HL-60 (cell line): Measurements from ENCODE around the gene MAGI2.

ENCODE experiments used
- DNase-seq, 2 experiments: peaks; one replicate each; pipeline ENCODE4 v3.0.0-alpha.2; 2010 to 2020; ENCODE audit warnings: low read depth in 1 of 2, low spot score in 1 of 2
- H3K27ac ChIP-seq: fragments of 250-450 bp; sonication (Bioruptor Pico); replicated peaks from 2 replicates; pipeline ENCODE4 v1.5.1; 2020; ENCODE audit warnings: mild to moderate bottlenecking, moderate library complexity
- H3K27me3 ChIP-seq: fragments of 250-450 bp; sonication (Bioruptor Pico); 2 replicates; pipeline ENCODE4 v1.5.1; 2021; ENCODE audit warnings: mild to moderate bottlenecking, moderate library complexity; ENCODE audit not compliant: insufficient read depth, poor library complexity, severe bottlenecking
- H3K4me3 ChIP-seq: replicated peaks from 2 replicates; pipeline ENCODE4 v1.5.1; 2011; ENCODE audit warnings: mild to moderate bottlenecking, control low read depth, low read length; ENCODE audit not compliant: insufficient read depth
- GABPA ChIP-seq: IDR thresholded peaks from 2 replicates; pipeline ENCODE4 v1.6.1; 2012; ENCODE audit warnings: low read depth
- POLR2AphosphoS5 ChIP-seq: IDR thresholded peaks from 2 replicates; pipeline ENCODE4 v1.6.1; 2012; ENCODE audit warnings: low read depth
- SPI1 ChIP-seq: IDR thresholded peaks from 2 replicates; pipeline ENCODE4 v1.6.1; 2012; ENCODE audit warnings: low read depth, mild to moderate bottlenecking, borderline replicate concordance
- TF ChIP-seq, protein P1 (sequence below): IDR thresholded peaks from one replicate; pipeline ENCODE4 v1.5.1; 2011; ENCODE audit warnings: low read length, control low read depth, inconsistent platforms; ENCODE audit not compliant: insufficient read depth
- TF ChIP-seq, protein P2 (sequence below): IDR thresholded peaks from 2 replicates; pipeline ENCODE4 v1.6.1; 2012; ENCODE audit warnings: low read depth; ENCODE audit not compliant: insufficient replicate concordance

MAGI2 gene

GRCh38 chr7:77985232-77985973 lies 1468.1 kb downstream of the MAGI2 start:
- Histone ChIP-seq H3K27me3 (no peaks in the 10 kb centered on the region), H3K27ac (no peak overlapping the region), H3K4me3 (no peak overlapping the region)
- DNase-seq, result no peak
- TF ChIP-seq, protein P1, sequence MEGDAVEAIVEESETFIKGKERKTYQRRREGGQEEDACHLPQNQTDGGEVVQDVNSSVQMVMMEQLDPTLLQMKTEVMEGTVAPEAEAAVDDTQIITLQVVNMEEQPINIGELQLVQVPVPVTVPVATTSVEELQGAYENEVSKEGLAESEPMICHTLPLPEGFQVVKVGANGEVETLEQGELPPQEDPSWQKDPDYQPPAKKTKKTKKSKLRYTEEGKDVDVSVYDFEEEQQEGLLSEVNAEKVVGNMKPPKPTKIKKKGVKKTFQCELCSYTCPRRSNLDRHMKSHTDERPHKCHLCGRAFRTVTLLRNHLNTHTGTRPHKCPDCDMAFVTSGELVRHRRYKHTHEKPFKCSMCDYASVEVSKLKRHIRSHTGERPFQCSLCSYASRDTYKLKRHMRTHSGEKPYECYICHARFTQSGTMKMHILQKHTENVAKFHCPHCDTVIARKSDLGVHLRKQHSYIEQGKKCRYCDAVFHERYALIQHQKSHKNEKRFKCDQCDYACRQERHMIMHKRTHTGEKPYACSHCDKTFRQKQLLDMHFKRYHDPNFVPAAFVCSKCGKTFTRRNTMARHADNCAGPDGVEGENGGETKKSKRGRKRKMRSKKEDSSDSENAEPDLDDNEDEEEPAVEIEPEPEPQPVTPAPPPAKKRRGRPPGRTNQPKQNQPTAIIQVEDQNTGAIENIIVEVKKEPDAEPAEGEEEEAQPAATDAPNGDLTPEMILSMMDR, result no peak

DNA sequence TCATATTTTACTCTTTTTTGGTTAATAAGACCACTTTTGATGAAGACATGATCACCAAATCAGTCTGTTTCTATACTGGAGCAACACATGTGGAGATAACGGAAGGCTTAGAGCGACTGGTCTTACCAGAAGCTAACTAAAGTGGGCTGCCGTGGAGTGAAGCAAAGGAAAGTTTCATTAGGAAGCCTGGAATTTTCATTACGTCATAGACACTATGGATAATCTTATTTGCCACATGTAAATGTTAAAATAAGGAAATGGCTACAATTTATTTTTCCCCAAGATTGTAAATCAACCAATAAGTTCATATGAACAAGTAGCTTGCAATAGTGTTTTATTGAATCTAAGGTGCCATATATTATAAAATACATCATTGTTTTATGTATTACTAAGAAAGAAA lies 1469.5 kb downstream of the MAGI2 start:
- Histone ChIP-seq H3K27ac (no peak overlapping the region), H3K27me3 (no peaks in the 10 kb centered on the region), H3K4me3 (no peak overlapping the region)
- no peak for DNase-seq
- TF ChIP-seq, protein P2, sequence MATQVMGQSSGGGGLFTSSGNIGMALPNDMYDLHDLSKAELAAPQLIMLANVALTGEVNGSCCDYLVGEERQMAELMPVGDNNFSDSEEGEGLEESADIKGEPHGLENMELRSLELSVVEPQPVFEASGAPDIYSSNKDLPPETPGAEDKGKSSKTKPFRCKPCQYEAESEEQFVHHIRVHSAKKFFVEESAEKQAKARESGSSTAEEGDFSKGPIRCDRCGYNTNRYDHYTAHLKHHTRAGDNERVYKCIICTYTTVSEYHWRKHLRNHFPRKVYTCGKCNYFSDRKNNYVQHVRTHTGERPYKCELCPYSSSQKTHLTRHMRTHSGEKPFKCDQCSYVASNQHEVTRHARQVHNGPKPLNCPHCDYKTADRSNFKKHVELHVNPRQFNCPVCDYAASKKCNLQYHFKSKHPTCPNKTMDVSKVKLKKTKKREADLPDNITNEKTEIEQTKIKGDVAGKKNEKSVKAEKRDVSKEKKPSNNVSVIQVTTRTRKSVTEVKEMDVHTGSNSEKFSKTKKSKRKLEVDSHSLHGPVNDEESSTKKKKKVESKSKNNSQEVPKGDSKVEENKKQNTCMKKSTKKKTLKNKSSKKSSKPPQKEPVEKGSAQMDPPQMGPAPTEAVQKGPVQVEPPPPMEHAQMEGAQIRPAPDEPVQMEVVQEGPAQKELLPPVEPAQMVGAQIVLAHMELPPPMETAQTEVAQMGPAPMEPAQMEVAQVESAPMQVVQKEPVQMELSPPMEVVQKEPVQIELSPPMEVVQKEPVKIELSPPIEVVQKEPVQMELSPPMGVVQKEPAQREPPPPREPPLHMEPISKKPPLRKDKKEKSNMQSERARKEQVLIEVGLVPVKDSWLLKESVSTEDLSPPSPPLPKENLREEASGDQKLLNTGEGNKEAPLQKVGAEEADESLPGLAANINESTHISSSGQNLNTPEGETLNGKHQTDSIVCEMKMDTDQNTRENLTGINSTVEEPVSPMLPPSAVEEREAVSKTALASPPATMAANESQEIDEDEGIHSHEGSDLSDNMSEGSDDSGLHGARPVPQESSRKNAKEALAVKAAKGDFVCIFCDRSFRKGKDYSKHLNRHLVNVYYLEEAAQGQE, result no peak

- no peaks in the 10 kb centered on the region for H3K27me3 ChIP-seq
- no peak for TF ChIP-seq SPI1
- no peak for TF ChIP-seq GABPA
- TF ChIP-seq, protein P1, result no peak
- no peak for TF ChIP-seq POLR2AphosphoS5
- TF ChIP-seq, protein P2, result no peak
- no peak overlapping the region for H3K4me3 ChIP-seq
- H3K27ac ChIP-seq, result no peak overlapping the region
- DNase-seq, result no peak
These were observed 1470.4 kb downstream of the MAGI2 start for GRCh38 chr7:77982926-77983550.

DNA sequence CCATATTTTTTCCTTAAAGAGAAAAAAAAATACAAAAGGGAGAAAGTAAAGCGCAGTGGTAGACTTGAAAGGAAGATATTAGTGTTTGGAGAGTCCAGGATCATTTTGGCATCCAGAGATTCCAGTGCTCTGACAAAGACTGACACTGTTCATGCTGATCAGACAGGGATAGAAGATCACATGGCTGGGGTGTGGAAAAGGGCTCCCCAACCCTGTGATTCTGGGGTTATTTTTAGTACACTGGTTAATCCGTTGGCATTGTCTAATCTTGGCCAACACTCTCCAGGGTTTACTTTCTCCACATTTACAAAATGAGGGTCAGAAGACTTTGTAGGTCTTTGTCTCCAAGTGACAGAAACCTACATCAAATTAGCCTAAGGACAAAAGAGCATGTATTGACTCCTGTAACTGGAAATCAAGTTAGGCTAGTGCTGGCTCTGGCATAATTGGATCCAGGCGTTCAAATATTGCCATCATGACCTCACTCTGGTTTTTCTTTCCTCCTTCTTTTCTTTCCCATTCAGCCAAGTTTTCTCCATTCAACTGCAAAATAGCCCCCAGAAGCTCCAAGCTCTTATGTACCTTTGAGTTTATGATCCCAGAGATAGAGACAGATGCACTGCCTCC lies 1473.3 kb downstream of the MAGI2 start:
- DNase-seq, result no peak
- Histone ChIP-seq H3K27me3 (no peaks in the 10 kb centered on the region), H3K27ac (no peak overlapping the region), H3K4me3 (no peak overlapping the region)
- TF ChIP-seq SPI1 (no peak), POLR2AphosphoS5 (no peak), GABPA (no peak)
- TF ChIP-seq, protein P2, result no peak
- TF ChIP-seq, protein P1, result no peak
